Astrocyte (in vitro differentiated cells and primary cell): ENCODE data around the gene CIAO3. TPM values are rescaled to one million over a fixed set of nuclear protein-coding genes. Genes with fewer than 3 reads are reported as not detected.

Source experiments
- DNase-seq: peaks from one replicate; pipeline ENCODE4 v3.0.0-alpha.2; 2010; ENCODE audit warnings: low read depth
- FAIRE-seq: peaks from 2 replicates; lab custom pipeline; 2011; peaks lifted over from hg19 to GRCh38; lab: Jason Lieb, UNC
- H2AFZ ChIP-seq: 2 replicates; pipeline ENCODE4 v1.6.0; 2012; ENCODE audit warnings: low read depth, low read length, inconsistent platforms
- H3K27ac ChIP-seq: 2 replicates; pipeline ENCODE4 v1.5.1; 2011; ENCODE audit warnings: low read depth, low read length, inconsistent platforms
- H3K27me3 ChIP-seq: 2 replicates; pipeline ENCODE4 v1.6.0; 2011; ENCODE audit warnings: low read length, inconsistent platforms; ENCODE audit not compliant: insufficient read depth
- H3K36me3 ChIP-seq: 2 replicates; pipeline ENCODE4 v1.5.1; 2011; ENCODE audit warnings: low read length, inconsistent platforms; ENCODE audit not compliant: insufficient read depth
- H3K4me1 ChIP-seq: 2 replicates; pipeline ENCODE4 v1.5.1; 2011; ENCODE audit warnings: low read length, inconsistent platforms; ENCODE audit not compliant: insufficient read depth
- H3K4me2 ChIP-seq: 2 replicates; pipeline ENCODE4 v1.6.0; 2012; ENCODE audit warnings: low read length, inconsistent platforms
- H3K4me3 ChIP-seq: 2 replicates; pipeline ENCODE4 v1.5.1; 2011; ENCODE audit warnings: low read depth, mild to moderate bottlenecking, low read length, inconsistent platforms; ENCODE audit not compliant: insufficient read depth
- H3K79me2 ChIP-seq: 2 replicates; pipeline ENCODE4 v1.6.0; 2012; ENCODE audit warnings: mild to moderate bottlenecking, low read length, inconsistent platforms; ENCODE audit not compliant: insufficient read depth
- H3K9ac ChIP-seq: 2 replicates; pipeline ENCODE4 v1.6.0; 2012; ENCODE audit warnings: mild to moderate bottlenecking, low read length, inconsistent platforms
- H3K9me3 ChIP-seq: 2 replicates; pipeline ENCODE4 v1.5.1; 2012; ENCODE audit warnings: low read depth, mild to moderate bottlenecking, low read length, inconsistent platforms; ENCODE audit not compliant: insufficient read depth
- H4K20me1 ChIP-seq: 2 replicates; pipeline ENCODE4 v1.6.0; 2012; ENCODE audit warnings: low read length, inconsistent platforms; ENCODE audit not compliant: insufficient read depth
- H3K27ac Mint-ChIP-seq: one replicate; pipeline ENCODE4 v1.8.0; 2021; ENCODE audit warnings: mild to moderate bottlenecking, mixed read lengths; ENCODE audit not compliant: unreplicated experiment
- H3K27me3 Mint-ChIP-seq: one replicate; pipeline ENCODE4 v1.8.0; 2021; ENCODE audit warnings: low read depth, mixed read lengths; ENCODE audit not compliant: unreplicated experiment
- H3K36me3 Mint-ChIP-seq: one replicate; pipeline ENCODE4 v1.8.0; 2021; ENCODE audit warnings: low read depth, mixed read lengths; ENCODE audit not compliant: unreplicated experiment
- H3K4me1 Mint-ChIP-seq: one replicate; pipeline ENCODE4 v1.8.0; 2021; ENCODE audit warnings: low read depth, mixed read lengths; ENCODE audit not compliant: unreplicated experiment
- H3K4me3 Mint-ChIP-seq: one replicate; pipeline ENCODE4 v1.8.0; 2021; ENCODE audit warnings: mild to moderate bottlenecking, moderate library complexity, mixed read lengths; ENCODE audit not compliant: unreplicated experiment
- H3K9me3 Mint-ChIP-seq: one replicate; pipeline ENCODE4 v1.8.0; 2021; ENCODE audit warnings: mild to moderate bottlenecking, mixed read lengths; ENCODE audit not compliant: unreplicated experiment
- CTCF ChIP-seq: IDR thresholded peaks from 2 replicates; pipeline ENCODE4 v1.5.1; 2011; ENCODE audit warnings: low read depth, mild to moderate bottlenecking, inconsistent platforms, low read length, moderate library complexity; ENCODE audit not compliant: insufficient read depth
- EZH2 ChIP-seq: IDR thresholded peaks from 2 replicates; pipeline ENCODE4 v1.6.1; 2012; ENCODE audit warnings: mild to moderate bottlenecking, low read length, inconsistent platforms; ENCODE audit not compliant: insufficient read depth
- total RNA-seq: library from RNA; stranded (reverse); gene quantifications from 2 replicates; pipeline ENCODE4 v1.2.1, GENCODE V29; 2021

Gene CIAO3
- total RNA-seq, 1 donor from 2014 or later: 19.6 TPM

GRCh38 chr16:683396-684070 lies 57.3 kb downstream of the CIAO3 start:
- Mint-ChIP-seq H3K27me3 (no peaks in the 10 kb centered on the region), H3K4me1 (peaks cover 13% of the 10 kb centered on the region), H3K36me3 (peaks cover 10% of the 10 kb centered on the region), H3K27ac (peak overlapping the region; percentile 47), H3K4me3 (peak overlapping the region; percentile 78), H3K9me3 (no peaks in the 10 kb centered on the region)
- Histone ChIP-seq H3K27ac (peak overlapping the region; percentile 50), H4K20me1 (peaks cover 31% of the 10 kb centered on the region), H3K4me1 (peaks cover 32% of the 10 kb centered on the region), H3K4me3 (peak overlapping the region; percentile 57), H3K4me2 (peak overlapping the region; percentile 88), H3K36me3 (peaks cover 3% of the 10 kb centered on the region), H3K27me3 (no peaks in the 10 kb centered on the region), H3K9me3 (no peaks in the 10 kb centered on the region), H3K79me2 (peaks cover 64% of the 10 kb centered on the region), H3K9ac (peak overlapping the region; percentile 65), H2AFZ (no peak overlapping the region)
- TF ChIP-seq CTCF: no peak
- TF ChIP-seq EZH2: no peak
- FAIRE-seq (no peak), DNase-seq (no peak)

GRCh38 chr16:682493-683395 lies 58.1 kb downstream of the CIAO3 start:
- no peak for TF ChIP-seq CTCF
- no peak for TF ChIP-seq EZH2
- H4K20me1 ChIP-seq: peaks cover 31% of the 10 kb centered on the region
- Mint-ChIP-seq H3K9me3 (no peaks in the 10 kb centered on the region), H3K36me3 (peaks cover 10% of the 10 kb centered on the region), H3K27ac (peak overlapping the region; percentile 34), H3K4me3 (peak overlapping the region; percentile 78), H3K27me3 (no peaks in the 10 kb centered on the region), H3K4me1 (peaks cover 13% of the 10 kb centered on the region)
- H3K36me3 ChIP-seq: peaks cover 3% of the 10 kb centered on the region
- no peaks in the 10 kb centered on the region for H3K9me3 ChIP-seq
- DNase-seq: no peak
- peaks cover 32% of the 10 kb centered on the region for H3K4me1 ChIP-seq
- peak overlapping the region; percentile 88 for H3K4me2 ChIP-seq
- no peak overlapping the region for H2AFZ ChIP-seq
- no peaks in the 10 kb centered on the region for H3K27me3 ChIP-seq
- peaks cover 60% of the 10 kb centered on the region for H3K79me2 ChIP-seq
- no peak for FAIRE-seq
- H3K4me3 ChIP-seq: no peak overlapping the region
- no peak overlapping the region for H3K27ac ChIP-seq
- peak overlapping the region; percentile 65 for H3K9ac ChIP-seq
